Mesenteric fat pad (tissue), 1 donor: ENCODE results near the gene ZBP1. TPM values are rescaled to one million over a fixed set of nuclear protein-coding genes. Genes with fewer than 3 reads are reported as not detected.

Experiments
- DNase-seq: peaks from one replicate; pipeline ENCODE4 v3.0.0-alpha.2; 2020; ENCODE audit warnings: low spot score
- long read RNA-seq: library from polyadenylated mRNA; unstranded; transcript quantifications from one replicate; pipeline ENCODE4 v2.0.0, GENCODE V29; 2020
- total RNA-seq: library from RNA; stranded (reverse); fragmentation: NEBNext Ultra II Directional; extraction: Animal tissue kit (Norgen Biotek cat#: 25700); gene quantifications from one replicate; pipeline ENCODE4 v1.2.1, GENCODE V29; 2021
- donor health status: DM: yes; HTN: yes; CAD: no.

Gene ZBP1, protein sequence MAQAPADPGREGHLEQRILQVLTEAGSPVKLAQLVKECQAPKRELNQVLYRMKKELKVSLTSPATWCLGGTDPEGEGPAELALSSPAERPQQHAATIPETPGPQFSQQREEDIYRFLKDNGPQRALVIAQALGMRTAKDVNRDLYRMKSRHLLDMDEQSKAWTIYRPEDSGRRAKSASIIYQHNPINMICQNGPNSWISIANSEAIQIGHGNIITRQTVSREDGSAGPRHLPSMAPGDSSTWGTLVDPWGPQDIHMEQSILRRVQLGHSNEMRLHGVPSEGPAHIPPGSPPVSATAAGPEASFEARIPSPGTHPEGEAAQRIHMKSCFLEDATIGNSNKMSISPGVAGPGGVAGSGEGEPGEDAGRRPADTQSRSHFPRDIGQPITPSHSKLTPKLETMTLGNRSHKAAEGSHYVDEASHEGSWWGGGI
- 0.26 TPM for total RNA-seq
- long read RNA-seq = 0 reads

DNA sequence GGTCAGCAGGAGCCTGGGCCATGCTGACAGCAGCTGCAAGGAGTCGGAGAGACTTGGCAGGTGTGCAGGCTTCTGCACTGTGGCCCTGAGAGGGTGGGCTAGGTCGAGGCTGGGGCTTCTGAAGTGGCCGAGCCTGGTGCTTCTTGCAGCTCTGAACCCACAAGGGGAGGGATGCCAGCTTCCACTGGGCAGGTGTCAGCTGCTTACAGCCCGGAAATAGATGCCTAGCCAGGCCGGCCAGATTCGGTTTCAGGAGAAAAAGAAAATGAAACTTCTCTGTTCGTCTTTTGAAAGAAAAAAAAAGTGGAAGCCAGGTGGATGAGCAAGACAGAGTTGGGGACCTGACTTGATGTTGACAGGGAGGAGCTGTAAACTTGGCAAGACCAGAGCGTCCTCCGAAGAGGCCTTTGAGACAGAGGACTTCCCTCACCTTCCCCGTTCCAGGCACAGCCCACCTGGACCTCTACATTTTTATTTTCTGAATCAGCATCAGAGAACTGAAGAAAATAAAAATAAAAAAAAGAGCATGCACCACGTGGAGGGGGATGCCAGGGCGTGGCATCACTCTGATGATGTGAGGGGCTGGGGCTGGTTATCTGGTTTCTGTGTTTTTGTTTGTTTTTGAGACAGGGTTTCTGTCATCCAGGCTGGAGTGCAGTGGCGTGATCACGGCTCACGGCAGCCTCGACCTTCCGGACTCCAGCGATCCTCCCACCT, at the start of gene ZBP1:
Gene ZBP1, minus strand, starts transcription at position 153 of the 717 bp plus-strand sequence. Its CDS starts 131 bp downstream, at position 22.
- DNase-seq = no peak

DNA sequence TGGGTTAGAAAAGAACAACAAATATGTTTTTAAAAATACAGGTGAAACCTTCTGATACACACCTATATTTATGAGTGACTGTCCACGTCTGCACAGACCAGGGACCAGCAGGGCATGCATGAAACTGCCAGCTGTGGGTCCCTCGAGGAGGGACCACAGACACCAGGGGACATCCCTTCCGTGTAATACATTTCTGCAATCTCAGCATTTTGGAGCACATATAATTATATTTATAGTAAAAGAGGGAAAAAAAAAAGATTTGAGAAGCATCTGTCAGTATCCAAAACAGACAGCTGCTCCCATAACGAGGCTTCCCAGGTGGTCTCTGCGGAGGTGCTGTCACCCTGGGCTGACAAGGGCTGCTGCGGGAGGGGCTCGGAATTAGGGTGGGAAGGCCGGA, 49.4 kb upstream of the ZBP1 start:
- DNase-seq = no peak

DNA sequence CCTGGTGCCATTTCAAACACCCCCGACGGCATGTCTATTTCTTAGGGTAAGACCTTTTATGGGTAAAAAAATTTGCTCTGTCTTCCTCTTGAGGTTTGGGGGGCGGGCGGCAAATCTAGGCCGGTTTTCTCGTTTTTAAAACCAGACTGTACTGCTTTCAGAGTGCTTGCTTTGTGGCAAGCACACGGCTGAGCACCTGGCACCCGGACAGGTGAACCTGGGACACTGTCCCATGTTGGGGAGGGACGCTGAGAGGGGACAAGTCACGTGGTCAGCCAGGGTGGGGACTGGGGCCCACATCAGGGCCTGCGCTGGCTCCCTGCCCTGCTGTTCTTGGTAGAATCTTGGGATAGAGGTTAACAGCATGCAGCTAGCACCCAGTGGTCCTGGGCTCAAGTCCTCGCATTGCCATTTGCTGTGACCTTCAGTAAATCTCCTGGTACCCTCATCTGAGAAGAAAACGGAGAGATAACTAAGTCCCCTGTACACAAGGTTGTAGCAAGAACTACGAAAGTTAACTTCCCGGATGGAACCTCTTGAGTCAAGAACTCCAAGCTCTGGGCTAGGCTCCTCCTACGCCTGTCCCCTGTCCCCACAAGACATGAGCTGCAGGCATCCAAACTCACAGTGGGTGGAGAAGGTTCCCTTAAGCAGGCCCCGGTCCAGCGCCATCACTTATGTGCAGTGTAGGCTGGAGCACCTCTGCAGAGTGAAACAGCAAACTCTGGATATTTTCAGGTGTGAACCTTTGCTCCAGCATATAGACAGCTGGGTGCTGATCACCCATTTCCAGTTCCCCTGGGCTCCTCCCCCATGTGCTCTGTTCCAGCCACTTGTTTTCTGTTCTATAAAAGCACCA, 47.9 kb upstream of the ZBP1 start:
- no peak for DNase-seq

DNA sequence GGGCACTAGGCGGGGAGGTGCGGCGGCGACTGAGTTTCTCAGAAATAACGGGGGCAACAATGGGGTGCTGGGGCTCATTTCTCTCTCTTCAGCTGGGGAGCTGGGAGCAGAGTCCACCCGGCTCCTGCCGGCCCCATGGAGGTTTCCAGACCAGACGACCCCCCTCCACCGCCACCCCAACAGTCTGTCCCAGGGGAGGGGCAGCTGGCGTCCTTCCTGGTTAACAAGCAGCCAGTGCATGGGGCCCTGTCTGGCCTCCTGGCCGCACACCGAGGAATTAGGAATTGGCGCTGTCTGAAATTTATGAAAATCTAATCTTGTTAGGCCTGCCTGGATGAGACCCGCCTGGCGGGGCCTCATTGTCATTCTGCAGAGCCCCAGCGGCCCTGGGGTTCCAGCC, 47.2 kb upstream of the ZBP1 start:
- DNase-seq = no peak

DNA sequence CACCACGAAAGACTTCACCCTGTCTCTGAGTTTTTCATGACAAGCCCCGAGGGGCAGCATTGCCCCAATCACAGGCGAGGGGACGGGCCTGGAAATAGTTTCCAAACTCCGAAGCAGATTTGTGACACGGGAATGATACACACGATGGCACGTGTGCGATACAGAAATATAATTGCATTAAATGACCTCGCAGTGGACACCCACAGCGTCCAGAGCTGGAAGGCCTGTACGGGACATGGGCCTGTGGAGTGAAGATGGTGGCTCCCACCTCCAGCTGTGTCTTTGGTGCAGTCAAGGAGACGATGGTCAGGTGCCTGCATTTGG, 46.6 kb upstream of the ZBP1 start:
- no peak for DNase-seq

DNA sequence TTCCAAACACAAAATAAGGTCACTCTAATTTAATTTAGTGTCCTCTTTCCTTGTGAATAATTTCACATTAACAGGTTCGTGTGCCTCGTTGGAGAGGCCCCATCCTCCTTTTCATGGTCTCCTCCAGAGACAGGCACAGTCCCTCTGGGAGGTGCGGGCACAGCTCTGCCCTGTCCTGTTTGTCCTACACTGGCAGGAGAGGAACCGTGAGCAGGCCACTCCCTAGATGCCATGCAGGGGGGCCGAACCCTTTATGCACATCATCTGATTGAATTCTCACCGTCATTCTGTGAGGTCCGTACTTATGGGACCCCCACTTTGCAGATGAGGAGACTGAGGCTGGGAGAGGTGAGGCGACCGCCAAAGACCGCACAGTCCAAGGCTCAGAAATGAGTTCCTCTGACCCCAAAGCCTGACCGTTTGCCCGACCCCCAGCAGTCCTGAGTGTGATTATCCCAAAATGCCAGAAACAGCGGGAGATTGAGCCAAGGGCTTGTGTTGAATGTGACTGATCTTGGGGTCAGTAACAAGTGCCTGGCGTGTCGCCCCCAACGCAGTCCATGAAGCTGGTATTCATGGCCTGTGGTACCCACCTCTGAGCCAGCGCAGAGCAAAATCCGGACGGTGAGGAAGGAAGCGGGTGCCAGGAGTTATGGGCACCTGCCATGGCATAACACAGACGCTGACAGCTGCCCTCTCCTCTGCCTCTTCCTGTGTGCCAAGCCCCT, 46.0 kb upstream of the ZBP1 start:
- no peak for DNase-seq

DNA sequence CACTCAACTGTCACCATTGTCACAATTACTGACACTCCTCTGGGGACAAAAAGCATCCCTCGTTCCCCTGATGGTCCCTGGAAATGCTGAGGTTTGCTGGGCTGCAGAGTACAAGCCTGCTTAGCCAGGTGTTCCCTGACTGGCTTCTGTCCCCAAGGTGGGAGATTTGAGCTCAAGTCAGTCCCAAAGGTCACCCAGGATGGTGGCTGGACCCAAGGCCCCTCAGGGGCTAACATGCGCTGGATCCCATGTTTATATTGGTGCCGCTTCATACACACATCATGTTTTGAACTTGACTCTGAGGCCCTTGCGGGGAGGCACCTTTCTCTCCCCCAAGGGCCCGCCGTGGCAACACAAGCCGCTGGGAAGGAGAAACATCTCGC, 45.4 kb upstream of the ZBP1 start:
- DNase-seq = no peak

DNA sequence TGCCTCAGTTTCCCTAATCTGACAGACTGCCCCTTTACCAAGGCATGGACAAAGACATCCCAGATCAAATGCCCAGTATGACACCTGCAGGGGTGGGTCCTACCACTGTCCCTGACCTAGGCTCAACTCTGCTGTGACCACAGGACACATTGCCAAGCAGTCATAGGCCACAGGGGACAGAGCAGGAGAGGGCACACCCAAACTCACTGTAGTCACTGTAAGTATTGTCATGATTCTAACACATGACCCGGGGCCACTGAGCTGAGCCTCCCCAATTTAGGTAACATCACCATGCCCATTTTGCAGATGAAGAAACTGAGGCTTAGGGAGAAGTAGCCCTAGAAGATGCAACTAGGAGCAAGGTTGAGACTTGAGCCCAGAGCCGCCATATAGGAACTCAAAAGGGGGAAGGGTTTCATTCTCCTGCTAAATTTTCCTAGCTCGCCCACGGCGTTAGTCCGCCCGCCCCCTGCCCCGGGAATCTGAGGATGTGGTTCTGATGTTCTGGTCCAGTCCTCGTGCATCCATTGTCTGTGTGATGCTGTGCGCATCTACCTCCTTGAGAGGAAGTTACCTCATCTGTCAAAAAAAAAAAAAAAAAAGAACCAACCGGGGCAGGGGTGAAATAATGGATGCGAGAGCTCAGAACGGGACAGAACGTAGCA, 44.8 kb upstream of the ZBP1 start:
- peak; percentile 67 for DNase-seq

DNA sequence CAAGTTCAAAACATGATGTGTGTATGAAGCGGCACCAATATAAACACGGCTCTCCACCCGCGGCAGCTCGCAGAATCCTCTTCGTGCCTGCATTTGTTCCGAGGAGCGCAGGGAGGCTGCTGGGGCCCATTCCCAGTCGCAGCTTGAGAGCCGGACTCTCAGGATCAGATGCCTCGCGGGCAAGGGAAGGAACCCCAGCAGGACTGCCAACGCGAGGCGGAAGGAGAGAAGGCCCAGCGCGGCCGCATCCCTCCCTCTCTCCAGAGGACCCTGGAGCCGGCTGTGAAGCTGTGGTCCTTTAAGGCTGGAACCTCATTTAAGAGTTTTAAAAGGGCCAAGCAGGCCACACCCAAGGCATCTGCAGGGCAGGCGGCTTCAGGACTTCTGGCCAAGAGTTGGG, 44.2 kb upstream of the ZBP1 start:
- DNase-seq = peak; percentile 88

DNA sequence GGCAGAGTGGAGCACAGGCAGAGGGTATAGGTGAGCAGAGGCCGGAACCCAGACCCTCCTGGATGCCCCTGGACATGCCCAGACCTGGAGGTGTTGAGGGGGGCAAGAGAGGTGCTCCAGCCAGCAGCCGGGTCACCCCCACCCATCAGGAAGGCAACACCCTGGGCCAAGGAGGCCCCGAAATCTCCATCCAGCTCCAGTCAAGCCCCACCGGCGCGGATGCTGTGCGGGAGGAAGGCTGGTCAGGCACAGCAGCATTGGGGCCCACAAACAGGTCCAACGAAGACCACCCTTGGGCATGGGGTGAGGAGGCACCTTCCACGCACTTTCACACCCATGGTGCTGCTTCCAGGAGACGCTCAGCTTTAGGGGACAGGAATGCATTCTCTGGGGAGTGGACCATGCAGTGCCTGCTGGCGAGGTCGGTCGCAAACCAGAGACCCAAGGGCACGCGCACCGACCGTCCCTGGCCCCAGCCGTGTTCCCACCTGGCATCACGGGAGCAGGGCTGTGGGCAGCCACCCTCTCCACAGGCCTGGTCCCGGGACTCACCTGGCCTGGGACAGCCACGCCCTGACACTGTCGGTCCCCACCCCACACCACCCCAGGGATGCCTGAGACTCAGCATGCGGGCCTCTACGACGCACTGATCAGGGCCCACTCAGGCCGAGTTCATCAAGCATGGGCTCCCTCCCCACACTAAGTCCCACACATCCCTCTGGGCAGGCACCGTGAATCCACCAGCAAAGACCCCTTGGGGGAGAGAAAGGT, 43.6 kb upstream of the ZBP1 start:
- peak; percentile 77 for DNase-seq

DNA sequence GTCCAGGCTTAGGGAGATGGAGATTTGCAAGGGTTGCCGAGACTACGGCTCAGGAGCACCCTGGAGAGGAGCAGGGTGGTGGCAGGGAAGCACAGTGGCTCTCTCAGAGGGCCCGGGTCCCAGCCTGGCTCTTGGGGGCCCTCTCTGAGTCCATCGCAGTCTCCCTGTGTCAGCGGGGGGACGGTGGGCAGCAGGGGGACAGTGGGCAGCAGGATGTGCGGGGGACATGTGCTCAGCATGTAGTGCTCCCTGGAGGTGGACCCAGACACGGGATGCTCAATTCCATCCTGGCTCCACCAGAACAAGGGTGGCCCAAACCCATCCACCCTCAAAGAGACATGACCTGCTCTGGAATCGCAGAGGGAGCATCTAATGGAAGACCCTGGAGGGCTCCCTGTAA, 43.0 kb upstream of the ZBP1 start:
- peak; percentile 67 for DNase-seq

DNA sequence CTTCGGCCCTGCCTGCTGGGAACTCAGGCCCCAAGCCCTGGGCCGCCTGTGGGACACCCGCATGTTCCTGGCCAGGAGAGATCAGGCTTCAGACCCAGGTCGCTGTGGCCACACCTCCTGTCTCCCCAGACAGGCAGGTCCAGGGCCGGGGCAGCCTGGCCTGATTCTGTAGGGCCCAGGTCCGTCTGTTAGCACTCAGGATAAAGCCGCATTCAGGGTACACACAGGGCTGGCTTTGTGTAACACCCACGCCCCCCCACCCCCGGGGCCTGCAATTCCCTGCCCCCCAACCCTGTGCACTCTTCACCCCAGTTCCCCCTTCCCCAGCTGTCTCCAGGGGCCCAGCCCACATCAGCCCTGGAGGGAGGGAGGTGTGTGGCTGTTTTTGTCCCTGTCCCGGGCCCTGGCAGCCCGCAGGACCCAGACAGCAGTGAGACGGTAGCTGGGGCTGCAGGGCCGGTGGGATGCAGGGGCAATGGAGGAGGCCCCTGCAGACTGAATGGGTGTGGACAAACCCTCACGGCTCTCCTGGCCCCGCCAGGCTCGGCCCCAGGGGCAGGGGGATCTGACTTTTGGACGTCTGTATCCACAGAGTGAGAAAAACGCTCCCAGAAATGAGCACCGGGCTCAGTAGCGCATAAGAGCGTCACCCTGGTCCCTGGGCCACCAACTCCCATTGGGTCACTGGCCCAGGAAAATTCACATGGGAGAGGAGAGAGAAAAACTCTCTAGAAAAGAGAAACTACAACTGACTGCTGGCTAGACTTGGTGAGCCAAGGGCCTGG, 42.4 kb upstream of the ZBP1 start:
- peak; percentile 85 for DNase-seq

DNA sequence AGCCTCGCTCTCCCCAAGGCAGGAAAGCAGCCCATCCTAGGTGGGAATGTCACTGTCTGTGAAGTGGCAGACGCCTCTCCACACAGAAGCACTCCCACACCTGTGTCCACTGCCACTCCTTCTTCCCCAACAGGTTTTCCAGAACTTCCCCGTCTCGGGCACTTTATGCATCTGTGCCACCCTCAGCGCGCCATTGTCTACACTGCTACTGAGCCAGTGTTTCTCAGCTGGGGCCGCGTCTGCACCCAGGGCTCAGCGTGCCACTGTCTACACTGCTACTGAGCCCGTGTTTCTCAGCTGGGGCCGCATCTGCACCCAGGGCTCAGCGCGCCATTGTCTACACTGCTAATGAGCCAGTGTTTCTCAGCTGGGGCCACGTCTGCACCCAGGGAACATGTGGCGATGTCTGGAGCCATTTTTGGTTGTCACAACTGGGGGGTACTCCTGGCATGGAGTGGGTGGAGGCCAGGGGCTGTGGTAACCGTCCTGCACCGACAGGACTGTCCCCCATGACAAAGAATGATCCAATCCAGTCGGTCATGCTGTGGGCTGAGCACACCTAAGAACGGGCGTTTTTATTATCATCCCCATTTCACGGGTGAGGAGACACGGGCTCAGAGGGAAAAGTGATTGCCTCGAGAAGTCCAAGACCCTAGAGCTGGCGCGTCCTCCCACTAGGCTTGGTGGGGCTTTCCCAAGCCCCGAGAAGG, 41.7 kb upstream of the ZBP1 start:
- peak; percentile 81 for DNase-seq

DNA sequence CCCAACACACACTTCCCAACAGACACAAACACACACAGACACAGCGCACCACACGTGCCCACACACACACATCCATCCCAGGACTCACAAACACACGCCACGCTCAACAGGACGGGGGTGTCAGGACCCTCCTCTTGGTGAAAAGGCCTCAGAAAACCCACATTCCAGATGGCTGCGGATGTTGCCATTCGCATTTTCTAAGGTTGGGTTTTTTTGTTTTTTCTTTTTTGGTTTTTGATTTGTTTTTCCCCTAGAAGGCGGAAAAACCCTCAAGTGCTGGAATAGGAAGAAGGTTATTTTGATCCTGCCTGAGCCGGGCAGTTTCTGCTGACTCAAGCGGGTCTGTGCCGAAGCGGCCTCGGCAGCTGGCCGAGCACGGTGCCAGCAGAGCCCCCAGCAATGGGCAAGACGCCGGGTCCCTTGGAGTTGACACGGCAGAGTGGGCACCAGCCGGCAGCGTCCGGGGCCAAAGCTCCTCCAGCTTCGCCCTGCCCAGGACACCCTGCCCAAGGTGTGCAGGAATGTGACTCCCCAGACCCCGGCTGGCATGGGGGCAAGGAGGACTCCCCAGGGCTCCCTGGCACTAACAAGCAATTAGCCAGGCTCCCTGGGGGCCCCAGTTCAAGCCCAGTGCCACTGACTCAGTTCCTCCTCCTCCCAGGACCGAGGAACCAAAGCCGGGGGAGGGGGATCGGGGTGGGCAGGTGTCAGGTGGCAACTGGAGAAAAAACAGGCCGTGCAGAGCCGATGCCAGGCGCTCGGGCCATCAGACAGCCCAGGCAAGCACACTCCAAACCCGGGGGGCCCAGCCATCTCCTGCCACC, 40.9 kb upstream of the ZBP1 start:
- peak; percentile 87 for DNase-seq

DNA sequence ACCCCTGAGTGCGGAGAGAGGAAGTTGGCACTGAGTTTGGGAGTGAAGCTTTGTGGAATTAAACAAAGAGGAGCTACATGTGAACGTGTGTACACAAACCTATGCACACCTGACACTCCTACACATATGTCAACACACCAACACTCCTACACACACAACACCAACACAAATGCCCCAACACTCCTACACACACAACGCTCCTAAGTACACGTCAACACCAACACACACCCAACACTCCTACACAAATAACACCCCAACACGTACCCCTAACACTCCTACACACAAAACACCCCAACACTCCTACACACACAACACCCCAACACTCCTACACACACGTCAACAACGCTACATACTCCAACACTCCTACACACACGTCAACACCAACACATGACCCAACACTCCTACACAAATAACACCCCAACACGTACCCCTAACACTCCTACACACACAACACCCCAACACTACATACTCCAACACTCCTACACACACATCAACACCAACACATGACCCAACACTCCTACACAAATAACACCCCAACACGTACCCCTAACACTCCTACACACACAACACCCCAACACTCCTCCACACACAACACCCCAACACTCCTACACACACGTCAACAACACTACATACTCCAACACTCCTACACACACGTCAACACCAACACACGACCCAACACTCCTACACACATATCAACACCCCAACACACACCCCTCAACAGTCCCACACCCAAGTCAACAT, 40.1 kb upstream of the ZBP1 start:
- no peak for DNase-seq

DNA sequence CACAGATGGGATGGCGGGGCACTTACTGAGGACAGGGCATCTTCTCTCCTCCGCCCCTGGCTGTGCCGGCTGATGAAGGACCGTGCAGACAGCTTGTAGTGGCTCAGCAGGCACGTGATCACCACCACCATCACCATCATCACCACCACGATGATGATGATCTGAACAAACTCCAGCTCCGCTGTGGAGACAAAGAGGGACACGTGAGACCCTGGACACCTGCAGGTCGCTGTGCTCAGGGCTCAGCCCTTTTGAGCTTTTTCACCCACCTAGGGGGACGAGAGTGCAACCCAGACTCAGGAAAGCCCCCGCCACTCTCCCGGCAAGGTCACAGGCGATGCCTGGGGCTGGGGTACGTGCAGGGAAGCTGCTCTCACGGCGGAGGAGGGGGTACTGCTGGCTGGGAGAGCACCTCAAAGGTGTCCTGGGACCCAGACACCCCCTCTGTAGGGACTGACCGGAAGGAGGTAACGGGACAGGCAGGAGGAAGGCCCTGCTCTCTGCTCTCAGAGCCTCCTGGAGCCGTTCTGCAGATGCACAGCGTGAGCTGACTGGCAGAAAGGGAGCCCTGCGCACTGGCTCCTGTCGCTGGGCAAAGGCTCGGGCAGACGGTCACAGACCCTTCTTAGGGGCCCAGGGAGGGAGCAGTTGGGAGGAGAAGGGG, 39.4 kb upstream of the ZBP1 start:
- DNase-seq = peak; percentile 83
